GM12878 (cell line): ENCODE data around the gene MRPL39. TPM values are rescaled to one million over a fixed set of nuclear protein-coding genes. Genes with fewer than 3 reads are reported as not detected.
A peak's percentile ranks its signal among the peaks of the same experiment; 100 is the strongest.

Experiments
- ATF7 ChIP-seq: fragments of 450-650 bp; IDR thresholded peaks from 2 replicates; pipeline ENCODE4 v1.6.1; 2016; ENCODE audit warnings: low read depth, mild to moderate bottlenecking
- GATAD2B ChIP-seq: fragments of 450-650 bp; conservative IDR thresholded peaks from 2 replicates; pipeline ENCODE4 v1.6.1; 2017; ENCODE audit warnings: low read depth, mild to moderate bottlenecking, moderate library complexity
- NRF1 ChIP-seq: conservative IDR thresholded peaks from 2 replicates; pipeline ENCODE4 v1.6.1; 2011; ENCODE audit warnings: mild to moderate bottlenecking, low read depth, low read length, improper control_type of control experiment
- POLR2AphosphoS2 ChIP-seq: IDR thresholded peaks from 2 replicates; pipeline ENCODE4 v1.6.1; 2011; ENCODE audit warnings: low read depth, mild to moderate bottlenecking, low read length, improper control_type of control experiment, moderate library complexity
- POLR2AphosphoS5 ChIP-seq: IDR thresholded peaks from 2 replicates; pipeline ENCODE4 v1.6.1; 2011; ENCODE audit warnings: mild to moderate bottlenecking, low read length, inconsistent platforms
- POU2F2 ChIP-seq: IDR thresholded peaks from 3 replicates; pipeline ENCODE4 v1.6.1; 2011; ENCODE audit warnings: low read depth, mild to moderate bottlenecking, low read length, borderline replicate concordance
- SMAD5 ChIP-seq: IDR thresholded peaks from 2 replicates; pipeline ENCODE4 v1.6.1; 2016; ENCODE audit warnings: antibody characterized with exemption, low read depth
- SRF ChIP-seq, 2 experiments: IDR thresholded peaks; 2 replicates each; pipeline ENCODE4 v1.6.1; 2011; ENCODE audit warnings: low read depth in 2 of 2, low read length in 2 of 2, mild to moderate bottlenecking in 1 of 2, moderate library complexity in 1 of 2
- polyA plus RNA-seq, 11 experiments: library from polyadenylated mRNA; depleted of rRNA in 4 of 11; unstranded in 6 of 11; stranded (reverse) in 5 of 11; fragments of >200 nt; fragmentation: Nextera tagmentation in 4 of 11; fragmentation: Illumina TruSeq in 1 of 11; extraction: Ambion mirVana in 4 of 11; extraction: Trizol in 1 of 11; gene quantifications; 1 replicate in 1 of 11; 2 replicates in 10 of 11; pipeline versions ENCODE4 v1.2.1 to v1.2.3, GENCODE V29; 2011 to 2016; ENCODE audit warnings: inconsistent platforms in 2 of 11, missing spikeins in 2 of 11, low read depth in 1 of 11
- total RNA-seq, 4 experiments: library from RNA; depleted of rRNA in 3 of 4; stranded (reverse); fragments of >200 nt in 3 of 4; fragmentation: Illumina TruSeq in 1 of 4; extraction: Trizol in 1 of 4; gene quantifications; 2 replicates each; pipeline versions ENCODE4 v1.2.1 to v1.2.3, GENCODE V29; 2013 to 2021
- TF ChIP-seq, protein P1 (sequence below): IDR thresholded peaks from 2 replicates; pipeline ENCODE4 v1.6.1; 2011; ENCODE audit warnings: borderline replicate concordance, low read depth, mild to moderate bottlenecking, moderate library complexity, mixed read lengths, low read length; ENCODE audit not compliant: insufficient read depth; ENCODE audit errors: extremely low read length
- TF ChIP-seq, protein P2 (sequence below): IDR thresholded peaks from 2 replicates; pipeline ENCODE4 v1.6.1; 2012; ENCODE audit warnings: low read depth, low read length, improper control_type of control experiment
- TF ChIP-seq, protein P3 (sequence below): fragments of 450-650 bp; IDR thresholded peaks from 2 replicates; pipeline ENCODE4 v1.6.1; 2016; ENCODE audit warnings: mild to moderate bottlenecking, moderate library complexity, borderline replicate concordance
- TF ChIP-seq, protein P4 (sequence below): fragments of 450-650 bp; formaldehyde crosslinking; IDR thresholded peaks from 2 replicates; pipeline ENCODE4 v1.5.0; 2022; ENCODE audit warnings: mild to moderate bottlenecking, missing genetic modification characterization

Gene MRPL39
- total and polyA plus RNA-seq, 10 of the 15 experiments (the other 5 are each of a cell fraction or from before 2014, with no cell fraction given), result 68.8 to 292 (median 120) TPM

DNA sequence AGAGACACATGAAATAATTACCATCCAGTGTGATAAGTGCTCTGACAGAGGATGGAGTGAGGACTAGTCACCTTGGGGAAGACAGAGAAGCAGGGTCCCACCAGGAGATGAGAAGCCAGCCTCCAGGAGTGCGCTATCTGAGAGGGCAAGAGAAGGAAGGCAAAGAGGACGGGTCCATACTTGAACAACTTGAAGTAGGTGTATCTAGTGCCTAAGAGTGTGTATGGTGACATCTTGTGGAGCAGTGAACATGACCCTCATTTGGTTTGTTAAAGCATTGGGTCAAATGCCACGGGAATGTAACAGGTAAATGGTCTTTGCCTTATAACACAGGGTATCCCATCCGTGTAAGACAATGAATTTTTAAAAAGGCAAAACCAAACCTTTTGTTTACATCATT, 39.8 kb downstream of the MRPL39 start (continued):
- TF ChIP-seq, protein P1, sequence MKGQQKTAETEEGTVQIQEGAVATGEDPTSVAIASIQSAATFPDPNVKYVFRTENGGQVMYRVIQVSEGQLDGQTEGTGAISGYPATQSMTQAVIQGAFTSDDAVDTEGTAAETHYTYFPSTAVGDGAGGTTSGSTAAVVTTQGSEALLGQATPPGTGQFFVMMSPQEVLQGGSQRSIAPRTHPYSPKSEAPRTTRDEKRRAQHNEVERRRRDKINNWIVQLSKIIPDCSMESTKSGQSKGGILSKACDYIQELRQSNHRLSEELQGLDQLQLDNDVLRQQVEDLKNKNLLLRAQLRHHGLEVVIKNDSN, result peak; percentile 5
- 0 out of 2 replicates have a peak, but pooled peaks have one; percentile 19 for TF ChIP-seq ATF7
- TF ChIP-seq, protein P2, sequence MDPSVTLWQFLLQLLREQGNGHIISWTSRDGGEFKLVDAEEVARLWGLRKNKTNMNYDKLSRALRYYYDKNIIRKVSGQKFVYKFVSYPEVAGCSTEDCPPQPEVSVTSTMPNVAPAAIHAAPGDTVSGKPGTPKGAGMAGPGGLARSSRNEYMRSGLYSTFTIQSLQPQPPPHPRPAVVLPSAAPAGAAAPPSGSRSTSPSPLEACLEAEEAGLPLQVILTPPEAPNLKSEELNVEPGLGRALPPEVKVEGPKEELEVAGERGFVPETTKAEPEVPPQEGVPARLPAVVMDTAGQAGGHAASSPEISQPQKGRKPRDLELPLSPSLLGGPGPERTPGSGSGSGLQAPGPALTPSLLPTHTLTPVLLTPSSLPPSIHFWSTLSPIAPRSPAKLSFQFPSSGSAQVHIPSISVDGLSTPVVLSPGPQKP, result no peak
- peak; percentile 87 for TF ChIP-seq SMAD5
- TF ChIP-seq POLR2AphosphoS2, result peak; percentile 55; the same call in 1 of the 2 replicates
- peak; percentile 80 for TF ChIP-seq POU2F2
- TF ChIP-seq, protein P3, sequence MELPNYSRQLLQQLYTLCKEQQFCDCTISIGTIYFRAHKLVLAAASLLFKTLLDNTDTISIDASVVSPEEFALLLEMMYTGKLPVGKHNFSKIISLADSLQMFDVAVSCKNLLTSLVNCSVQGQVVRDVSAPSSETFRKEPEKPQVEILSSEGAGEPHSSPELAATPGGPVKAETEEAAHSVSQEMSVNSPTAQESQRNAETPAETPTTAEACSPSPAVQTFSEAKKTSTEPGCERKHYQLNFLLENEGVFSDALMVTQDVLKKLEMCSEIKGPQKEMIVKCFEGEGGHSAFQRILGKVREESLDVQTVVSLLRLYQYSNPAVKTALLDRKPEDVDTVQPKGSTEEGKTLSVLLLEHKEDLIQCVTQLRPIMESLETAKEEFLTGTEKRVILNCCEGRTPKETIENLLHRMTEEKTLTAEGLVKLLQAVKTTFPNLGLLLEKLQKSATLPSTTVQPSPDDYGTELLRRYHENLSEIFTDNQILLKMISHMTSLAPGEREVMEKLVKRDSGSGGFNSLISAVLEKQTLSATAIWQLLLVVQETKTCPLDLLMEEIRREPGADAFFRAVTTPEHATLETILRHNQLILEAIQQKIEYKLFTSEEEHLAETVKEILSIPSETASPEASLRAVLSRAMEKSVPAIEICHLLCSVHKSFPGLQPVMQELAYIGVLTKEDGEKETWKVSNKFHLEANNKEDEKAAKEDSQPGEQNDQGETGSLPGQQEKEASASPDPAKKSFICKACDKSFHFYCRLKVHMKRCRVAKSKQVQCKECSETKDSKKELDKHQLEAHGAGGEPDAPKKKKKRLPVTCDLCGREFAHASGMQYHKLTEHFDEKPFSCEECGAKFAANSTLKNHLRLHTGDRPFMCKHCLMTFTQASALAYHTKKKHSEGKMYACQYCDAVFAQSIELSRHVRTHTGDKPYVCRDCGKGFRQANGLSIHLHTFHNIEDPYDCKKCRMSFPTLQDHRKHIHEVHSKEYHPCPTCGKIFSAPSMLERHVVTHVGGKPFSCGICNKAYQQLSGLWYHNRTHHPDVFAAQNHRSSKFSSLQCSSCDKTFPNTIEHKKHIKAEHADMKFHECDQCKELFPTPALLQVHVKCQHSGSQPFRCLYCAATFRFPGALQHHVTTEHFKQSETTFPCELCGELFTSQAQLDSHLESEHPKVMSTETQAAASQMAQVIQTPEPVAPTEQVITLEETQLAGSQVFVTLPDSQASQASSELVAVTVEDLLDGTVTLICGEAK, result no peak
- TF ChIP-seq, protein P4, sequence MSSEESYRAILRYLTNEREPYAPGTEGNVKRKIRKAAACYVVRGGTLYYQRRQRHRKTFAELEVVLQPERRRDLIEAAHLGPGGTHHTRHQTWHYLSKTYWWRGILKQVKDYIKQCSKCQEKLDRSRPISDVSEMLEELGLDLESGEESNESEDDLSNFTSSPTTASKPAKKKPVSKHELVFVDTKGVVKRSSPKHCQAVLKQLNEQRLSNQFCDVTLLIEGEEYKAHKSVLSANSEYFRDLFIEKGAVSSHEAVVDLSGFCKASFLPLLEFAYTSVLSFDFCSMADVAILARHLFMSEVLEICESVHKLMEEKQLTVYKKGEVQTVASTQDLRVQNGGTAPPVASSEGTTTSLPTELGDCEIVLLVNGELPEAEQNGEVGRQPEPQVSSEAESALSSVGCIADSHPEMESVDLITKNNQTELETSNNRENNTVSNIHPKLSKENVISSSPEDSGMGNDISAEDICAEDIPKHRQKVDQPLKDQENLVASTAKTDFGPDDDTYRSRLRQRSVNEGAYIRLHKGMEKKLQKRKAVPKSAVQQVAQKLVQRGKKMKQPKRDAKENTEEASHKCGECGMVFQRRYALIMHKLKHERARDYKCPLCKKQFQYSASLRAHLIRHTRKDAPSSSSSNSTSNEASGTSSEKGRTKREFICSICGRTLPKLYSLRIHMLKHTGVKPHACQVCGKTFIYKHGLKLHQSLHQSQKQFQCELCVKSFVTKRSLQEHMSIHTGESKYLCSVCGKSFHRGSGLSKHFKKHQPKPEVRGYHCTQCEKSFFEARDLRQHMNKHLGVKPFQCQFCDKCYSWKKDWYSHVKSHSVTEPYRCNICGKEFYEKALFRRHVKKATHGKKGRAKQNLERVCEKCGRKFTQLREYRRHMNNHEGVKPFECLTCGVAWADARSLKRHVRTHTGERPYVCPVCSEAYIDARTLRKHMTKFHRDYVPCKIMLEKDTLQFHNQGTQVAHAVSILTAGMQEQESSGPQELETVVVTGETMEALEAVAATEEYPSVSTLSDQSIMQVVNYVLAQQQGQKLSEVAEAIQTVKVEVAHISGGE (CRISPR knock-in tag), result no peak; the same call in none of the 2 replicates
- TF ChIP-seq SRF (IDR thresholded peaks at IDR 0.05; ENCODE audit: low read depth in 2 of 2, low read length in 2 of 2), result no peak
- no peak for TF ChIP-seq NRF1
- peak; percentile 96 for TF ChIP-seq POLR2AphosphoS5
- TF ChIP-seq GATAD2B, result no peak
